NT2/D1 (cell line): Measurements from ENCODE around the gene LRCH3.

ENCODE experiments used
- YY1 ChIP-seq: IDR thresholded peaks from 2 replicates; pipeline ENCODE4 v1.6.1; 2011; ENCODE audit not compliant: insufficient read length, insufficient read depth
- ZNF274 ChIP-seq: IDR thresholded peaks from 2 replicates; pipeline ENCODE4 v1.6.1; 2011; ENCODE audit warnings: mild to moderate bottlenecking, low read depth, low read length

DNA sequence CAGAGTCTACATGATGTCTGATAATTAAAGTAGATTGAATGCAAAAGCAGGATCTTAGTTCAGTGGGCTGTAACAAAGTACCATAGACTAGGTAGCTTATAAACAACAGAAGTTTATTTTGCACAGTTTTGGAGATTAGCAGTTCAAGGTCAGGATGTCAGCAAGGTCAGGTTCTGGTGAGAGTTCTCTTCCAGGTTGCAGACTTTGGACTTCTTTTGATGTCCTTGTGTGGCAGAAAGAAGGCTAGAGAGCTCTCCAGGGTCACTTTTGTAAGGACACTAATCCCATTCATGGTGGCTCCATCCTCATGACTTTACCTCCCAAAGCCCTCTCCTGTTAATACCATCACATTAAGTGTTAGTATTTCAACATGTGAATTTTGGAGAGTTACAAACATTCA lies 29.3 kb upstream of the LRCH3 start:
- TF ChIP-seq ZNF274 (no peak), YY1 (no peak)
